Left lung (tissue), 10 donors: ENCODE measurements around the gene TMEM131L. TPM values are rescaled to one million over a fixed set of nuclear protein-coding genes. Genes with fewer than 3 reads are reported as not detected.
"Not testable (repeated sequence)": the region's sequence is repeated elsewhere in the genome, so short reads cannot be mapped to it uniquely, and the experiment has no call there.

Source experiments
- ATAC-seq: fragments of 200-7000 bp; cut with Tn5 transposase; one replicate; pipeline ENCODE4 v1.9.1; 2020; ENCODE audit warnings: moderate library complexity
- DNase-seq, 4 donors: peaks; one replicate each; pipeline ENCODE4 v3.0.0-alpha.2; 2013 to 2020
- H3K27ac ChIP-seq, 2 donors: fragments of 200-600 bp; sonication (generic) in 1 of 2; one replicate each; pipeline versions ENCODE4 v1.5.0 to v1.8.0; 2020 to 2021
- H3K27me3 ChIP-seq, 2 donors: fragments of 200-600 bp; sonication (generic) in 1 of 2; one replicate each; pipeline versions ENCODE4 v1.5.0 to v1.8.0; 2020 to 2021
- H3K36me3 ChIP-seq, 2 donors: fragments of 200-600 bp; sonication (generic) in 1 of 2; one replicate each; pipeline versions ENCODE4 v1.5.0 to v1.8.0; 2020 to 2021
- H3K4me1 ChIP-seq, 2 donors: fragments of 200-600 bp; one replicate each; pipeline ENCODE4 v1.8.0; 2021
- H3K4me3 ChIP-seq, 2 donors: fragments of 200-600 bp; sonication (generic) in 1 of 2; one replicate each; pipeline versions ENCODE4 v1.5.0 to v1.8.0; 2020 to 2021; ENCODE audit warnings: mild to moderate bottlenecking in 1 of 2
- H3K9me3 ChIP-seq, 2 donors: fragments of 200-600 bp; sonication (generic) in 1 of 2; one replicate each; pipeline versions ENCODE4 v1.5.0 to v1.8.0; 2020 to 2021
- CTCF ChIP-seq, 2 donors: fragments of 200-600 bp; sonication (generic) in 1 of 2; IDR thresholded peaks; one replicate each; pipeline versions ENCODE4 v1.5.0 to v1.8.0; 2021; ENCODE audit warnings: antibody characterized with exemption in 2 of 2
- intact Hi-C, 2 donors: fragments of 100-400 bp; cut with DNase I; formaldehyde crosslinking; loops; one replicate each; pipeline versions ENCODE4 v1.11.2 to v1.14.2; 2022
- polyA plus RNA-seq, 6 donors: library from polyadenylated mRNA; unstranded; fragments of 120-200 nt; gene quantifications; one replicate each; pipeline ENCODE4 v1.2.1, GENCODE V29; 2013; ENCODE audit not compliant: insufficient read length in 6 of 6
- total RNA-seq, 2 donors: library from RNA; stranded (reverse); fragmentation: NEBNext Ultra II Directional; extraction: Animal tissue kit (Norgen Biotek cat#: 25700); gene quantifications; one replicate each; pipeline ENCODE4 v1.2.1, GENCODE V29; 2021
- donor health status: DM: no; HTN: yes; CAD: no.
- donor health status: DM: no; HTN: no; CAD: no.

TMEM131L gene
- total and polyA plus RNA-seq, 8 donors, result 17.6 to 34.2 (median 30.4) TPM

GRCh38 chr4:153506341-153507309 is 40.5 kb downstream of the TMEM131L start:
- DNase-seq, result no peak
- Histone ChIP-seq H3K36me3 (peaks cover 0 to 10% of the 10 kb centered on the region in 2 donors), H3K27ac (no peak overlapping the region), H3K27me3 (no peaks in the 10 kb centered on the region), H3K9me3 (no peaks in the 10 kb centered on the region), H3K4me1 (peaks cover 0 to 12% of the 10 kb centered on the region in 2 donors), H3K4me3 (no peak overlapping the region)
- intact Hi-C loops, result no loop called here
- no peak for TF ChIP-seq CTCF (IDR thresholded peaks at IDR 0.05)
- peak; percentile 69 for ATAC-seq

DNA sequence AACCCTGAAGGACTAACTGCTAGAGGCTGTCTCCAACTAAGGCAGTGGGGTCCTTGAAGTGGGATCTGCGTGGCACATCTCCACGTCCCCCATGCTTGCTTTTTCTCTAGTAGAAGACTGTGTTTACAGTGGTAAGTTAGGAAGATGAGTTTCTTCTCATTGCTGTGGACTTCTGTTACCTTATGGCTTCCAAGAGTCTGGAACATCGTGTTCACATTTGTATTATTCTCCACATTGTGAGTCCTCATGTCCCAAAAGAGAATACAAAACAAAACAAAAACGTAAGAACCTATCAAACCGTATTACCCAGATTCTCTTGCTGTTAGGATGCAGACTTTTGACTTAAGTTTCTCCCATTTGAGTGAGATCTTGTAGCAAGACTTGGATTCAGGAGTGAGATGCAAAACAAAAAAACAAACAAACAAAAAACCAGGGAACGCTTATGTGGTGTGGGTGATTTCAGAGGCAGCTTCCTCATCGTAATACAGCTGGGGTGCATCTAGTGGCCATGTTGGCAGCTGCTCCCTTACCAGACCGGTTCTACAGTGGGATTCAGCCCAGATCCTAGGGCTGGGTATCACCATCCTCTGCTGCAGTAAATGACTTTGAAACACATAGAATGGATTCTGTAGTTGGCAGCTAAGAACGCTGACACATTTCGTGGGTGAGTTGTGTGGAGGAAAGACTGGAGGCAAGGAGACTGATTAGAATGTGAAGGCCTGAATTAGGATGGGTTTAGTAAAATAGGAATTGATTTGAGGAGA is 41.3 kb downstream of the TMEM131L start:
- H3K36me3 ChIP-seq, result peaks cover 0 to 10% of the 10 kb centered on the region in 2 donors
- no peaks in the 10 kb centered on the region for H3K27me3 ChIP-seq
- no peak overlapping the region for H3K4me3 ChIP-seq
- no peak overlapping the region for H3K27ac ChIP-seq
- TF ChIP-seq CTCF (IDR thresholded peaks at IDR 0.05), result no peak
- H3K9me3 ChIP-seq, result no peaks in the 10 kb centered on the region
- intact Hi-C loops, result no loop called here
- H3K4me1 ChIP-seq, result peaks cover 0 to 12% of the 10 kb centered on the region in 2 donors
- ATAC-seq (no peak), DNase-seq (no peak)

- ATAC-seq, H3K36me3 ChIP-seq, H3K9me3 ChIP-seq, DNase-seq, H3K4me3 ChIP-seq, H3K27me3 ChIP-seq, H3K27ac ChIP-seq, intact Hi-C loops: not testable (repeated sequence)
- peaks cover 3 to 22% of the 10 kb centered on the region in 2 donors for H3K4me1 ChIP-seq
Observed at GRCh38 chr4:153509212-153509611, 43.1 kb downstream of the TMEM131L start.

DNA sequence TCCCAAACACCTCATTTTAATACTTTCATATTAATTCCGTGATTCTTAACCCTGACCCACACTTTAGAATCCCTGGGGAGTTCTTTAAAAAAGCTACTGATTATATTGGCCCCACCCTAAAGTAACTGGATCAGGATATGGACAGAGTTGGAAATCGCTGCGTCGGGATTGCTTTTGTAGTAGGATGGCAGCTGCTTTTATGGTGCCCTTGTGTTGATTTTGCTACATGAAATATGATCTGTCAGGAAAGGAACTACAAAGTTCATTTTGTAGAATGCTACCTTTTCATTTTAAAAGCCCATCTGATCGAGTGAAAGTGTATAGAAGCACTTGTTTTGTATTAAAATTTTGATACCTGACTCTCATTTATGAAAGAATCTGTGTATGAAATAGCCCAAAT is 43.6 kb downstream of the TMEM131L start:
- no peak for TF ChIP-seq CTCF (IDR thresholded peaks at IDR 0.05)
- no peak overlapping the region for H3K27ac ChIP-seq
- intact Hi-C loops, result no loop called here
- H3K36me3 ChIP-seq, result peaks cover 0 to 10% of the 10 kb centered on the region in 2 donors
- no peak overlapping the region for H3K4me3 ChIP-seq
- H3K9me3 ChIP-seq, result no peaks in the 10 kb centered on the region
- H3K27me3 ChIP-seq, result no peaks in the 10 kb centered on the region
- H3K4me1 ChIP-seq, result peaks cover 3 to 27% of the 10 kb centered on the region in 2 donors
- ATAC-seq (no peak), DNase-seq (no peak)

DNA sequence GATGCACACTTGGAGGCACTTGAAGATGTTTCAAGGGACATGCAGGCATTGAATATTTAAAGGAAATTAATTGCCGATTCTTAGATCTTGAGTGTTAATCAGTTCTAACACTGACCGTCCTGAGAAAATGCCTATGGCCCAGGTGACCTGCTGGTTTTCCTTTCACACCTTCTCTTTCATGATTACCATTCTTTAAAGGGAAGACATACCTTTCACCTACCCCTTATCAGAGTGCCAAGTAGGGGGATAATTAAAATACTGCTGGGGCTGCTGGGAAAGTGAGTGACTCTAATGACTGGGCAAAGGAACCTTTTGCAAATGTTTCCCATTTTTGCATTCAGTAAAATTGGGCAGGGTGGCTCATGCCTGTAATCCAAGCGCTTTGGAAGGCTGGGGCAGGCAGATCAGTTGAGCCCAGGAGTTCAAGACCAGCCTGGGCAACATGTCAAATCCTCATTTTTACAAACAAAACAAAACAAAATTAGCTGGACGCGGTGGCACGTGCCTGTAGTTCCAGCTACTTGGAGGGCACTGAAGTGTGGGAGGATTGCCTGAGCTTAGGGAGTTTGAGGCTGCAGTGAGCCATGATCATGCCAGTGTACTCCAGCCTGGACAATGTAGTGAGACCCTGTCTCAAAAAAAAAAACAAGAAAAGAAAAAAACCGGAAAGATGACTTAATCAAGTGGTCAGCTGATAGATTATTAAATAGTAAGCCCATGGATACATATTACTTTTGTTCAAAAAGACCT is 44.3 kb downstream of the TMEM131L start:
- peaks cover 3 to 30% of the 10 kb centered on the region in 2 donors for H3K4me1 ChIP-seq
- no peaks in the 10 kb centered on the region for H3K27me3 ChIP-seq
- H3K36me3 ChIP-seq, result peaks cover 0 to 10% of the 10 kb centered on the region in 2 donors
- intact Hi-C loops, result no loop called here
- H3K9me3 ChIP-seq, result no peaks in the 10 kb centered on the region
- no peak for ATAC-seq
- no peak for TF ChIP-seq CTCF (IDR thresholded peaks at IDR 0.05)
- no peak overlapping the region for H3K4me3 ChIP-seq
- DNase-seq, result no peak
- no peak overlapping the region for H3K27ac ChIP-seq
